ENCODE measurements around the gene GAL3ST2.
"Not testable (repeated sequence)": the region's sequence is repeated elsewhere in the genome, so short reads cannot be mapped to it uniquely, and the experiment has no call there.

The GAL3ST2 gene

DNA sequence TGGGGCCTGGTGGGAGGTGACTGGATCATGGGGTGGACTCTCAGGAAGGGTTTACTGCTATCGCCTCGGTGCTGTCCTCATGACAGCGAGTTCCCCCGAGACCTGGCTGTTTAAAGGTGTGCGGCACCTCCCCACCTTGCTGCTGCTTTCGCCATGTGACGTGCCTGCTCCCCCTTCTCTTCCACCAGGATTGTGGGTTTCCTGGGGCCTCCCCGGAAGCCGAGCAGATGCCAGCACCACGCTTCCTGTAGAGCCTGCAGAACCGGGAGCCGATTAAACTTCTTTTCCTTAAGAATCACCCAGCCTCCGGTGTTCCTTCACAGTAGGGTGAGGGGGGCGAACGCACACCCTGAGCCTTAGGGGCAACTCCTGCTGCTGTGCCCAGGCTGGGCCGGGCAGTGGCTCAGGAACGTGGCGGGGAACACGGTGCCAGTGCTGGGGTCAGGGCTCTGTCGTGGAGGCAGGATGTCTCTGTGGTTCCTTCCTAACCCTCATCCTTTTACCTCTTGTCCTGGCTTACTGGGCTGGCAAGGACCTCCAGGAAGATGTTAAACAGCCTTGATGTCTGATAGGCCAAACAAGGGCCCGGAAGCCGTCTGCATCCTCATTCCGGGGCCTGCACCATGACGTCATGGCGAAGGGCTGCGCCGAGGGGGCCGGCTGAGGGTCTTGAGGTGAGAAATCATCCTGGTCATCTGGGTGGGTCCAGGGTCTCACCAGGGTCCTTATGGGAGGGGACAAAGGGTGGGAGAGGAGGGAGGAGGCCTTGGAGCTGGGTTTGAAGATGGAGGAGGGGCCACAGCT is 45.0 kb downstream of the GAL3ST2 start:
- H3K4me1 ChIP-seq (ENCODE audit: control insufficient read depth, low read length) = peaks cover 10% of the 10 kb centered on the region
- no peak overlapping the region for H3K27ac ChIP-seq (ENCODE audit: low read depth, low read length)
- H3K4me3 ChIP-seq (ENCODE audit: low read length) = no peak overlapping the region
- H3K79me2 ChIP-seq (ENCODE audit: control insufficient read depth, low read length) = no peaks in the 10 kb centered on the region
- H3K9me3 ChIP-seq (ENCODE audit: control insufficient read depth, insufficient read depth, low read length) = peaks cover 8% of the 10 kb centered on the region; the same call in 1 of the 2 replicates
- no peaks in the 10 kb centered on the region for H3K27me3 ChIP-seq (ENCODE audit: control insufficient read depth, low read length)
- H3K4me2 ChIP-seq (ENCODE audit: low read length) = no peak overlapping the region
- no peaks in the 10 kb centered on the region for H3K36me3 ChIP-seq (ENCODE audit: control insufficient read depth, low read length)
- TF ChIP-seq EZH2phosphoT487 (IDR thresholded peaks at IDR 0.05; ENCODE audit: borderline replicate concordance, low read length) = no peak
- no peak for TF ChIP-seq CTCF (IDR thresholded peaks at IDR 0.05; ENCODE audit: low read depth, low read length, poor library complexity, severe bottlenecking)
- H4K20me1 ChIP-seq (ENCODE audit: control insufficient read depth, insufficient read depth, low read depth, low read length) = no peaks in the 10 kb centered on the region
- H3K9me2 ChIP-seq (replicated peaks; ENCODE audit: control insufficient read depth, low read length) = no peaks in the 10 kb centered on the region
- H3F3A ChIP-seq (ENCODE audit: control insufficient read depth, insufficient read depth) = peaks cover 7% of the 10 kb centered on the region

GRCh38 chr2:241822264-241822623 is 45.6 kb downstream of the GAL3ST2 start:
- Histone ChIP-seq H3K79me2 (ENCODE audit: control insufficient read depth, low read length) (no peaks in the 10 kb centered on the region), H3K36me3 (ENCODE audit: control insufficient read depth, low read length) (no peaks in the 10 kb centered on the region), H4K20me1 (ENCODE audit: control insufficient read depth, insufficient read depth, low read depth, low read length) (no peaks in the 10 kb centered on the region), H3K4me2 (ENCODE audit: low read length) (no peak overlapping the region), H3K4me1 (ENCODE audit: control insufficient read depth, low read length) (peaks cover 7% of the 10 kb centered on the region), H3K9me3 (ENCODE audit: control insufficient read depth, insufficient read depth, low read length) (peaks cover 12% of the 10 kb centered on the region; the same call in 1 of the 2 replicates), H3K4me3 (ENCODE audit: low read length) (no peak overlapping the region), H3K27ac (ENCODE audit: low read depth, low read length) (no peak overlapping the region), H3K9me2 (replicated peaks; ENCODE audit: control insufficient read depth, low read length) (no peaks in the 10 kb centered on the region), H3F3A (ENCODE audit: control insufficient read depth, insufficient read depth) (peaks cover 7% of the 10 kb centered on the region), H3K27me3 (ENCODE audit: control insufficient read depth, low read length) (no peaks in the 10 kb centered on the region)
- no peak for TF ChIP-seq CTCF (IDR thresholded peaks at IDR 0.05; ENCODE audit: low read depth, low read length, poor library complexity, severe bottlenecking)
- TF ChIP-seq EZH2phosphoT487 (IDR thresholded peaks at IDR 0.05; ENCODE audit: borderline replicate concordance, low read length) = no peak

DNA sequence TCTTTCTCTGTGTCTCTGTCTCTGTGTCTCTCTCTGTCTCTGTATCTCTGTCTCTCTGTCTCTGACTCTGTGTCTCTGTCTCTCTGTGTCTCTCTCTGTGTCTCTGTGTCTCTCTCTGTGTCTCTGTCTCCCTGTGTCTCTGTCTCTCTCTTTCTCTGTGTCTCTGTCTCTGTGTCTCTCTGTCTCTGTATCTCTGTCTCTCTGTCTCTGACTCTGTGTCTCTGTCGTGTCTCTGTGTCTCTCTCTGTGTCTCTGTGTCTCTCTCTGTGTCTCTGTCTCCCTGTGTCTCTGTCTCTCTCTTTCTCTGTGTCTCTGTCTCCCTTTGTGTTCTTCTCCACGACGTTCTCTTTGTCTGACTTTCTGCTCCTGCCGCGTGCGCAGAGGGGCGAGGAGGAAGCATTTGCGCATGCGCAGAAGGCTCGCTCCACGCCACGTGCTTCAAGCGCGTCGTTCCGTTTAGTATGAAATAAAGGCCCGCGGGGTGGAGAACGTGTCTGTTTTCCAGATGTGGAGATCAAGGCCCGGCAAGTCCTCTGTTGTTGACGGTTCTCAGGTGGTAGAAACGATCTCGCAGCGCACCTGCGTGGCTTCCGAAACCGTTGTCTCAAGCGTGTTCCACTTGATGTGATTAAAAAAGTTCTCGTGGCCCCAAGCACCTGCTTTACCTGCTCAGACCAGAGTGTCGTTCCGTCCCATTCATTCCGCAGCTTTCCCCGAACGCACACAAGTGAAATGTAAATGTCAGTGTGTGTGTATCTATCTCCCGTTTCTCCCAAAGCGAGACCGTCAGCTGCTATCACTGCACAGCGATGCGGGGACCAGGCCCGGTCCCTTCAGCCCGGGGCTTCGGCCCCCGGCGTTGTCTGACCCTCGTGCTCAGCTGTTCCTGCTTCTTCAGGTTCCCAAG is 47.2 kb downstream of the GAL3ST2 start:
- not testable (repeated sequence) for H3K9me2 ChIP-seq (replicated peaks; ENCODE audit: control insufficient read depth, low read length); H3K27me3 ChIP-seq (ENCODE audit: control insufficient read depth, low read length); H3K27ac ChIP-seq (ENCODE audit: low read depth, low read length); H3K4me1 ChIP-seq (ENCODE audit: control insufficient read depth, low read length); H3K4me3 ChIP-seq (ENCODE audit: low read length); H4K20me1 ChIP-seq (ENCODE audit: control insufficient read depth, insufficient read depth, low read depth, low read length); H3K36me3 ChIP-seq (ENCODE audit: control insufficient read depth, low read length); H3K4me2 ChIP-seq (ENCODE audit: low read length); H3F3A ChIP-seq (ENCODE audit: control insufficient read depth, insufficient read depth); H3K79me2 ChIP-seq (ENCODE audit: control insufficient read depth, low read length)
- H3K9me3 ChIP-seq (ENCODE audit: control insufficient read depth, insufficient read depth, low read length) = peaks cover 15% of the 10 kb centered on the region; the same call in 1 of the 2 replicates

DNA sequence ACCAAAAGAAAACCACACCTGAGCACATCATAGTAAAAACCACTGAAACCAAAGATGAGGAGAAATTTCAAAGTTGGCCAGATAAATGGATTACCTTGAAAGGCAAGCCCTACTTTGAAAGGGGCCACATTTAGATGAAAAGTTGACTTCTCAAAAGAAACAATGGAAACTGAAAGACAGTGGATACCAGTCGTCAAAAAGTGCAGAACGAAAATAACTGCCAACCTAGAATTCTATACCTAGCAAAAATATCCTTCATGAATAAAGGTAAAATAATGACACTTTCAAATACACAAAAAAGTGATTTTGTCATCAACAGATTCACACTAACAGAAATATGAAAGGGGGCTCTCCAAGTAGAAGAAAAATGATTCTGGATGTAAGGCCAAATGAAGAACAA is 50.8 kb downstream of the GAL3ST2 start:
- Histone ChIP-seq H3K36me3 (ENCODE audit: control insufficient read depth, low read length) (no peaks in the 10 kb centered on the region), H3F3A (ENCODE audit: control insufficient read depth, insufficient read depth) (peaks cover 7% of the 10 kb centered on the region), H3K27ac (ENCODE audit: low read depth, low read length) (no peak overlapping the region), H3K79me2 (ENCODE audit: control insufficient read depth, low read length) (no peaks in the 10 kb centered on the region), H3K4me1 (ENCODE audit: control insufficient read depth, low read length) (no peaks in the 10 kb centered on the region), H3K4me2 (ENCODE audit: low read length) (no peak overlapping the region), H3K9me2 (replicated peaks; ENCODE audit: control insufficient read depth, low read length) (no peaks in the 10 kb centered on the region), H3K9me3 (ENCODE audit: control insufficient read depth, insufficient read depth, low read length) (peaks cover 20% of the 10 kb centered on the region; the same call in 1 of the 2 replicates), H4K20me1 (ENCODE audit: control insufficient read depth, insufficient read depth, low read depth, low read length) (no peaks in the 10 kb centered on the region), H3K27me3 (ENCODE audit: control insufficient read depth, low read length) (peaks cover 6% of the 10 kb centered on the region), H3K4me3 (ENCODE audit: low read length) (no peak overlapping the region)
- no peak for TF ChIP-seq CTCF (IDR thresholded peaks at IDR 0.05; ENCODE audit: low read depth, low read length, poor library complexity, severe bottlenecking)
- no peak for TF ChIP-seq EZH2phosphoT487 (IDR thresholded peaks at IDR 0.05; ENCODE audit: borderline replicate concordance, low read length)

Data from DOHH2 (cell line).